Suppressor macrophage treated with lipopolysaccharide for 1 hour (primary cell): ENCODE measurements around the gene PRPF38A.
"Not testable (repeated sequence)": the region's sequence is repeated elsewhere in the genome, so short reads cannot be mapped to it uniquely, and the experiment has no call there.

Source experiments
- DNase-seq, 3 donors: peaks; one replicate each; pipeline ENCODE4 v3.0.0-alpha.2; 2020 to 2022

The PRPF38A gene, protein sequence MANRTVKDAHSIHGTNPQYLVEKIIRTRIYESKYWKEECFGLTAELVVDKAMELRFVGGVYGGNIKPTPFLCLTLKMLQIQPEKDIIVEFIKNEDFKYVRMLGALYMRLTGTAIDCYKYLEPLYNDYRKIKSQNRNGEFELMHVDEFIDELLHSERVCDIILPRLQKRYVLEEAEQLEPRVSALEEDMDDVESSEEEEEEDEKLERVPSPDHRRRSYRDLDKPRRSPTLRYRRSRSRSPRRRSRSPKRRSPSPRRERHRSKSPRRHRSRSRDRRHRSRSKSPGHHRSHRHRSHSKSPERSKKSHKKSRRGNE

DNA sequence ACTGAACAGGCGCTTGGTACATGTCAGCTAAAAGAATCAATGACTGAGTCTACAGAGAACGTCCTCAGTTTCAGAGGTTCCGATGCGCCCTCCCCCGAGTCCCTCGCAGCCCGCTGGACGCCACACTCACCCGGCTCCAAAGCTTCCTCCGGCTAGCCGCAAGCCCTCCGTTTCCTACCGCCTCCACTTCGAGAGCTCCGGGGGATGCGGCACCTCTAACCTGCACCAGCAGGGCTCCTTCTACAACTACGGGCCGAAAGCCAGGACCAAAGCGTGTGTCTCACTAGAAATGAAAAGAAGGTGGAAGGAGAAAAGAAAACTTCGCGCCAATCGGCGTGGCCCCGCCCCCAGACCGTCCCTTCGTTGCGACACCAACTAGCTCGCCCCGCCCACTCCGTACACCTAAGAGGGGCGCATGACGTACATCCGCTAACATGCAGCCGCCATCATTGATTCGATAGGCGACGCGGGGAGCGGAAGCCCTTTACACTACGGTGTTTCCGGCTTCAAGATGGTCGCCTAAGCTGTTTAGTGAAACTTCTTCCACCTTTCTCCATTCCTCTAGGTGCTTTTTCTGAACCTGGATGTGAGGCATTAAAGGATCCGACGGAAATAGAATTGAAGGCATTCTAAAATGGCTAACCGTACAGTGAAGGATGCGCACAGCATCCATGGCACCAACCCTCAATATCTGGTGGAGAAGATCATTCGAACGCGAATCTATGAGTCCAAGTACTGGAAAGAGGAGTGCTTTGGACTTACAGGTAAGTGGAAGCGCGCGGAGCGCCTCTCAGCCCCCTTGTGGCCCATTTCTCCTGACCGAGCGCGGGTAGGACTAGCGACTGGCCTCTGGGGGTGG lies at the start of gene PRPF38A, which contains the start of gene ORC1:
Gene PRPF38A, plus strand, starts transcription at position 487 of the 859 bp plus-strand sequence. Its CDS starts 148 bp downstream, at position 635.
Gene ORC1, minus strand, starts transcription at position 308 of the 859 bp plus-strand sequence. CDS start 2,200 bp downstream, outside the sequence.
- DNase-seq, result peak; percentile 99

DNA sequence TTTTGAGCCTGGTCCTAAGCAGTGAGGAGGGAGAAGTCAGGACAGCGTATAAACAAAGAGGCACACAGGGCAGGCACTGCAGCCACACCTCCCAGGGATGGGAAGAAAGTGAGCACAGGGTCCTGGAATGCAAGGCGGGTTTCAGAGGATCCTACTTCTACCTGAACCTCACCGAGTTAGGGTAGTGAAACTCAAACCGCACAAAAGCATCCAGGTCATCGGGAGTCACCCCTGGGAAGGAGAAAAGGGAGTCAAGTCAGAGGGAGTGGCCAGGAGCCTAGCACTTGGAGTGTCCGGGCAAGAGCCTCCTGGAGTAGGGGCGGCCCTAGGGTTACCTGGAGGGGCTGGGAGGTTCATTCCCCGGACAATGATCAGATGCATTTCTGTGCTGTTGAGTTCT lies 49.0 kb upstream of the PRPF38A start:
- no peak for DNase-seq

DNA sequence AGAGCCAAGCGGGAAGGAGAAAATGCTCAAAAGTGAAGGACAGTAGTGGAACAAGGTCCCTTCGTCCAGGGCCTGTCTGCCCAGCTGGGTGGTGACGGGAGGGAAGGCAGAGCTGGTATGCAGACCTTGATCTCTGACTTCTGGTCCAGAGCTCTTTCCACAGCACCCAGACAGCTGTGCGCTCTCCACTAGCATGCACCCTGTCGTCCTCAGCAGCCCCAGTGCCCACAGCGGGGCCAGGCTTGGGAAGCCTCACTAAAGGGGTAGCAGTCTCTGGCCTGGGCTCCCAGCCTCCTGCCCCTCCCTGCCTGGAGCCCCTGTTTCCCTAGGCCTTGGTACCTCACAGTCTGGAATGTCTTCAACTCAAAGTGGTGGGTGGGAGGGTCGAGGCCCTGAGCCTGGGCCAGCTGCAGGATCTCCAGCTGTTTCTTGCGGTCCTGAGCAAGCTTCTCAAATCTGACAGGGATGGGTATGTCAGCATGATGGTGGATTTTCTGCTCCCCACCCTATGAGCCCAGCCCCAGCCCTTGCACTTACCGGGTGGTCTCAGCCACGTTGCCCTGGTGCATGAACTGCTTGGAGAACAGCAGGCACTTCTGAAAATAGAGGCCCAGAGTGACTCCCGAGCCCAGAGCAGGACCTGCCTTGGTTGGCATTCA lies 48.4 kb upstream of the PRPF38A start:
- no peak for DNase-seq

DNA sequence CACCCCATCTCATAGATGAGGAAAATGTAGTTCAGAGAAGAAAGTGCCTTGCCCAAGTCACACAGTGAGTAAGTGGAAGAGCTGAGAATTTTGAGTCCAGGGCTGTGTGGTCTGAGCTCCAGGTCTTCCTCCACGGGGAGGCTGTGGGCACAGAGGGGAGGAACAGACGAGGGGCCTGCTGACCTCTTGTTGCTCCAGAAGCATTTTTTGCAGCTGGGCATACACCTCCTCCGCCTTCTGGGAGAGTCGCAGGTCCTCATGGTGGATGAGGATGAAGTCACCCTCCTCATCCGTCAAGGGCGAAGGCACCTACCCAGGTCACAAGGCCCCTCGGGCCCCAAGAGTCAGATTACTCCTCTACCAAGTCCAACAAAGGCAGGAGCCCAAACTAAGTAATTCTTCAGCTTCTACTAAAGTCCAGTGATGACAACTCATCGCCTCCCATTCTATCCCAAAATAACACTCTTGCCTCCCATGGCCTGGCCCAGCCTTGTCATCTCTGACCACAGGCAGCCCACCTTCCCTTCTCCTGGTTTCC lies 47.5 kb upstream of the PRPF38A start:
- no peak for DNase-seq

DNA sequence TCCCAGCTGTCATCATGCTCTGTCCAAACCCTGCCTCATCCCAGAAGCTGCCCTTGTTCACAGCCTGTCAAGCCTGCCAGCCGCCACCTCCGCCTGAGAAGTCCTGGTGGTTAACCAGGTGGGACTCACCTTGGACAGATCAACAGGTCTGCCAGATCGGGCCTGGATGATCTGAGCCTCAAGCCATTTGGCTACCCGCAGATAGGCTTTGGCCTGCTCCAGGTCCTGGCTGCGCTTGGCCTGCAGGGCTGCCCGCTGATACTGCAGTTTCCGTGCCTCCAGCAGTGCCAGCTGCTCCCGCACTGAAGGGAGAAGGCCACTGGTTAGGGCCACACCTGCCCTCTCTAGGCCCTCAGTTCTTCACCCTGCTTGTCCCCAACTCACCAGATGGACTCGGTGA lies 47.0 kb upstream of the PRPF38A start:
- DNase-seq, result no peak

DNA sequence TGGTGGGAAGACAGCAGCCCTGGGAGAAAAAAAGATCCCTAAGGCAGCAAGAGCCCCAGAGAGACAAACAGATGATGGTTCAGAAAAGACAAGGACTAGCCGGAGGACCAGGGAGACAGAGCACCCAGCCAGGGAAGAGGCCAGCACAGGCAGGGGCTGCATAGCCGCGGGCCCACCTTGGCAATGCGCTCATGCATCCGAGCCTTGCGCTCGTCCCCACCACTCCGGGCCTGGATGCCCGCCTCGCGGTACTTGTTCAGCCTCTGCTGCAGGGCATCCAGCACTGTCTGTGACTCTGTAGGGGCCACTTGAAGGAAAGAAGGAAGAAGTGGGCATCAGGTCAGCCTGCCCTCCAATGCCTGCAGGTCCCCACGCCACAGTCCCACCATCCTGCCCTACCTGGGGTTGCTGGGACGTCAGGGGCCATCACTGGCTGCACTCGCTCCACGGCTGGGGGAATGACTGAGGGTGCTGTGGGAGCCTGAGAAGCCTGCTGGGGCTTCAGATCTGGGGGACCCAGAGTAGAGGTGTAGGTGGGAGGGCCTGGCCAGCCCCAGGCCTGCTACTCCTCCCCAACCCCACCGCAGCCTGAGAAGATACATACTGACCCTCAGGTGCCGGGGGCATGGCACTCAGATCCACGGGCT lies 45.4 kb upstream of the PRPF38A start:
- no peak for DNase-seq

DNA sequence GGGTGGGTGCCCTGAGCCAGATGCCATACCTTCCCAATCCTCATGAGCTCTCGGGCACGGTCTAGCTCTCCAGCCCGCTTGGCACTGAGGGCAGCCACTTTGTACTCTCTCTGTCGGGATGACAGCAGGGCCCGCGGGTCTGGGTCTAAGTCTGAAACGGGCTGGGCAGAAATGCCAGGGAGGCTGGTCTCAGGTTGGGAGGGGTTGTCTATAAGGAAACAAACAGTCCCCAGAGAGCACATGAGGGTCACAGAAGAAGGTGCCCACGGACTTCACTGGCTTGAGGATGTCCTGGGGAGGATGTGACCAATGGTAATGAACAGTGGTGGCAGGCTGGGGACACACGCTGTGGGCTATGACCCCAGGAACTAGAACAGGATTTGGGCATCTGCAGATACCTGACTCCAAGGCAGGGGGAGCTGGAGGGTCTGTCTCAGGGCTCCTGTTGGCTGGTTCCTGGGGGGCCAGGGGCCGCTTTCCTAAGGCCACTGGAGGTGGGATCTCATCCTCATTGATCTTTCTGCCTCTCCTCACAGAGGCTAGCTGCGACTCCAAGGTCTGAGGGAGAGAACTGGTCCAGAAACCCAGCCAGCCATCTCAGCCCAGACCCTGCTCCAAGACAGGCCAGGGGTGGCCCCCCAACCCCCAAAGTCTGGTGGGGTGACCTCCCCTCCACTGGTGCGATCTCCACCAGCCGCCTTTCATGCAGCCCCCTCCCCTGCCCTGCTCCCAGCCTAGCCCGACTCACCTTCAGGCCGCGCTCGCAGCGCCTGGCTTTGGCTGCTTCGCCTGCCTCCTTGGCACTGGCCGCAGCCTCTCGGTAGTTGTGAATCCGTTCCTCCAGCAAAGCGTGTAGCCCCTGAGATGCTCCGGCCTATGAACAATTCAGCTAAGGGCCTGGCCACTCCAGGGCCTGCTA lies 44.5 kb upstream of the PRPF38A start:
- no peak for DNase-seq

DNA sequence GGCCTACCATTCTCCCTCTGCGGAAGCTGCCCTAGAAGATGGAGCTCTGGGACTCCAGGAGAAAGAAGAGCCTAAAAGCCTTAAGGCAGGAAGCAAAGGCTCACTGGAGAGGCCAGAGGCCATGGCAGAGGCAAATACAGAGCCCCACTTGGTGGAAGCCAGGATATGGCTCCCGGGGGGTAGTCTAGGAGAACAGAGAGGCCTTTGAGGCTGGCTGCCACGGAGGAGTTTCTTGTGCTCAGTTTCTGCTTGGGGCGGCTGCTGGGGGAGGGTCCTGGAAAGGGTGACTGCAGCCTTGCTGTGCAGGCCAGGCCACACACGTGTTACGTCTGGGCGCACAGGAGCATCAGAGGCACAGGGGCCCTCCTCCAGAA lies 43.8 kb upstream of the PRPF38A start:
- DNase-seq, result no peak

DNA sequence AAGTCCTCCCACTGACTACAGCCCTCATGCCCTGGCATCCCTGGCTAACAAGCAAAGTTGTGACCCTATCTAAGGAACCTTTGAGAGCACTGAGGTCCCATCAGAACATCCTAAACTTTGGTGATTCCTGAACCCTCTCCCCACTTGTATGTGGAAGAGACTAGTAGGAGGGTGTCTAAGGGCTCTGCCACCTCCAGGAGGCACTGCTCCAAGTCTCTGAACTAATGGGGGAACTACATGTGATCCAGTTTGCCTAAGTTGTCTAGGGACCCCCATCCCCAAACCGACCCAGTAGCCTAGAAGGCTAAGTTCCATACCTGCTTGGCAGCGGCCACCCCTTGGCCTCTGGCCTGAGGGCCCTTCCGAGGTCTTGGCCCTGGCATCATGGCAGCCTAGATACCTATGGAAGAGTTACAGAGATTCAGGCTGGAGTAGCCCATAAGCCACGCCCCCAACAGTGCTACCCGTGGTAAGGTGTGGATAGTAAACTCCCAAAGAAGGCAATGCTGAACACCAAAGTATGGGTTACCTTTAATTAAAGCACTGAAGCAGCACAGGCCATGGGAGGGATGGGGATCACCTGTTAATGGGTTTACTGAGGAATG lies 40.1 kb upstream of the PRPF38A start:
- peak in 1 of 3 donors; percentile 14 for DNase-seq

DNA sequence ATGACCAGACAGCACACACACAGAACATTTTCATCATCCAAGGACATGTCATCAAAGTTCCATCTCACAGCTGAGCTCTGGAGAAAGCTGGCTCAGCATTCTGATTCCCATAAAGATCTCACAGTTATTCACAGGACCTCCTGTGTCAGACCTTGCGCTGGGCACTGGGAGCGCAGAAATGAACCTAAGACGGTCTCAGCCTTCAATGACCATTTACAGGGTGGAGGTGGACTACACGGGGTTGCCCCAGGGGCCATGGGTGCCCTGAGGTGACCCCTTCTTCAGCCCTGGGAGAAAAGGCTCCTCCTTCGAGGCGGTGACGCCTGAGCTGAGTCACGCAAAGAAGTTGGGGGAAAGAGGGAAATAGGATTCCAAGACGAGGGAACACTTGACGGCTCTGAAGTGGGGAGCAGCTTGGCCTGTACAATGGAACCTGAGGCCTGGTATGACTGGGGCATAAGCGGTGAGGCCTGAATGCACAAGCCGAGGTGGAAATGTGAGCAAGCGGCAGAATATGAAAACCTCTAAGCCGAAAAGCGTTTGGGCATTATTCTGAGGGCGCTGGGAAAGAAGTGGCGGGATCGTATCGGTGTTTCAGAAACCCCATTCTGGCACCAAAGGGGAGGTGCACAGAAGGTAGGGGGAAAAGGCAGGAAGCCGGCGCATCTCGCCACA lies 39.2 kb upstream of the PRPF38A start:
- peak; percentile 87 to 90 (median 89) for DNase-seq

DNA sequence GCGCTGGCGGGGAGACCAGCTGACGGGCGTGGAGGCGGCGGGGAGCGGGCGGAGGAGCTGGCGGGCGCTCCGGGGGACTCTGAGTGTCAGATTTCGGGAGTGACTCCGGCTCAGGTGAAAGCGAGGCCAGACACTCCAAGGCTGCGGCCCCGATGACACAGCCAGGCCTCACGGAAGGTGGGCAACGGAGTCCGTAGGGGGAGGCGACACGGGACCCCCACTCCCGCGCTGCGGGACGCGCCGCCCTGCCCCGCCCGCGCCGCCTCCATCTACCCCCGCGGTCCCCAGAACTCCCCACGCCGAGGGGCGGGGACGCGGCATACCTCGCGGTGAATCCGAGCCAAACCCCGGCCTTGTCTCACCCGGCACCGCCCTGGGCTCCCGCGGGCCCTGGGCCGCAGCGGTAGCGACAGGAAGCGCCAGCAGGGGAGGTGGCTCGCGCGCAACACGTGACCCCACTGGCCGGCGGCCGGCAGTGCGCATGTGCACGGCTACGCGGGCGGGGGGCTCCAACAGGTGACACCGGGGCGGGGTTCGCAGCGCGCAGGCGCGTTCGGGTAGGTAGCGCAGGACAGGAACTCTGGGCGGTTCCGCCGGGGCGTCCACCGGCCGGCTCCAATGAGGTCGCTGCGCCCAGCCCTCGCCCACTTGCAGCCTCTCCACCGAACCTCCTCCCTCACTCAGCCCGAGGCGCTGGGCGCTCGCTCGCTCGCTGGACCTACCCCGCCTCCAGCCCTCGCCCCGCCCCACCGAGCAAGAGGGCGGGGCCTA lies 38.5 kb upstream of the PRPF38A start, which contains the start of gene CC2D1B:
Gene CC2D1B, minus strand, starts transcription at position 460 of the 771 bp plus-strand sequence. CDS start 1,585 bp downstream, outside the sequence.
- peak; percentile 97 to 98 (median 98) for DNase-seq

DNA sequence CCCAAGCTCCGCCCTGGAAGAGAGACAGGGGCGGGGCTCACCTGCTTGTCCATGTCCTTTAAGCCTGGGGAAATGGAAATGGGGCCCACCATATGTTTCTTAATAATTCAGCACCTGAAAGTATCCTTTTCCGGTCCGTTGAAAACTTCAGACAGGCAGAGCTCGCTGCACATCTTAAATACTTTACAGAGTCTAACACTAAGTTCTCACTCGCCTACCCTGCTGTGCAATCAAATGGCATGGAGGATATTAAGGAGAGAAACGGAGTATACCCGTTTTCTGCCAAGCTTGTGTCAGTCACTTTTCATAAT lies 37.9 kb upstream of the PRPF38A start:
- DNase-seq, result no peak

DNA sequence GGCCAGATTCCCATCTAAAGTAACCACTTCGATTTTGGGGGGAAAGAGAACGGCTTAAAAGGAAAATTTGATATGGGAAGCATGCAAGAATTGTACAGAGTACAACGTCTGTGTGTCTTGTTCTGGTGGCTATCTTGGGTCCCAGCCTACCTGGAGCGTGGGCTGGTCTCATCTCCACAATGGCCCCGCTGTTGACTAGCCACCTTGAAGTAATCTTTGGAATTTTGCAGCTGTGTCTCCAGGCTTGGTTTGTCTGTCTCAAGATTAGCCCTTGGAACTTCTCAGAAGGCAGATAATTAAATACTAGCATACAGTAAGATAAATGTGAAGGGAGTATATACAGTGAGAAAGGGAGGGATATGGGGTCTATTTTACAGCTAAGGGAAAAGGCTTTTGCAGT lies 37.1 kb upstream of the PRPF38A start:
- DNase-seq, result no peak

DNA sequence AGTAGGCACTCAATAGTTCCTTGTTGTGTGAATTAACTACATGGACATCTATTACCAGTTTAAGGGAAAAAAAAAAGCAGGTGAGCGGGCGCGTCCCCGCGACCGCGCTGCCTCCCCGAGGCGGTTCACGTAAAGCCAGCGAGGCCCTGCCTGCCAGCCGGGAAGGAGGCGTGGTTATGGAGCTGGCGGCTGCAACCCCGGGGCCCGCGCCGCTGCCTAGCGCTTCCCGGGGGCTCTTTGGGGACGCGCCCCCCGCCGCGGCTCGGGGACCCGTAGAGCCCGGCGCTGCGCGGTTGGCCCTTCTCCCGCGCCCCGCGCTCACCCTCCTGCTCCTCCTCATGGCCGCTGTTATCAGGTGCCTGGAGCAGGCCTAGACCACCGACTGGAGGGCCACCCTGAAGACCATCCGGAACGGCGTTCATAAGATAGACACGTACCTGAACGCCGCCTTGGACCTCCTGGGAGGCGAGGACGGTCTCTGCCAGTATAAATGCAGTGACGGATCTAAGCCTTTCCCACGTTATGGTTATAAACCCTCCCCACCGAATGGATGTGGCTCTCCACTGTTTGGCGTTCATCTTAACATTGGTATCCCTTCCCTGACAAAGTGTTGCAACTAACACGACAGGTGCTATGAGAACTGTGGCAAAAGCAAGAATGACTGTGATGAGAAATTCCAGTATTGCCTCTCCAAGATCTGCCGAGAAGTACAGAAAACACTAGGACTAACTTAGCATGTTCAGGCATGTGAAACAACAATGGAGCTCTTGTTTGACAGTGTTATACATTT lies 35.8 kb upstream of the PRPF38A start:
- peak in 2 of 3 donors; percentile 33 to 56 for DNase-seq

DNA sequence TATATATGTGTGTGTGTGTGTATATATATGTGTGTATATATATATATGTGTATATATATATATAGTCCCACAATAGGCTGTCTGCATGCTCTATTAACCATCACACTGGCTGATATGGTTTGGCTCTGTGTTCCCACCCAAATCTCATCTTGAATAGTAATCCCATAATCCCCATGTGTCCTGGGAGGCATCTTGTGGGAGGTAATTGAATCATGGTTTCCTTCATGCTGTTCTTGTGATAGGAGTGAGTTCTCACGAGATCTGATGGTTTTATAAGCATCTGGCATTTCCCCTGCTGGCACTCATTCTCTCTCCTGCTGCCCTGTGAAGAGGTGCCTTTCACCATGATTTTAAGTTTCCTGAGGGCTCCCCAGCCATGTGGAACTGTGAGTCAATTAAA lies 34.6 kb upstream of the PRPF38A start:
- not testable (repeated sequence) for DNase-seq

DNA sequence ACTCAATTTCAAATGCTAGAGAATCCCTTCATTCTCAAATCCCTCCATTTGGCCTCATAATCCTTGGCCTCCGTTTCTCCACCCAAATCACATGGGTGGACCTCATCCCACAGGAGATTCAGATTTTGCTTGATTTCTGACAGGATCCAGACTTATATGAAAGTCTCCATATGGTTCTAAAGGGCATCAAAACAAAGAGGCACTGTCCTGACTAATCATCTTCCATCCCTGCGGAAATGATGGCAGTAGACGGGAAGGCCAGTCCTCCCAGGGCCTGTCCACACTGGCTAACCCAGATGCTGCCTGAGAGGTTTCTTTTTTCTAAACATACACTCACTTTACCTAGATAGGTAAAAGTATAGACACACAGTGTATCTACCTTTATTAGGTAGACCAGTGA lies 19.0 kb upstream of the PRPF38A start:
- no peak for DNase-seq

DNA sequence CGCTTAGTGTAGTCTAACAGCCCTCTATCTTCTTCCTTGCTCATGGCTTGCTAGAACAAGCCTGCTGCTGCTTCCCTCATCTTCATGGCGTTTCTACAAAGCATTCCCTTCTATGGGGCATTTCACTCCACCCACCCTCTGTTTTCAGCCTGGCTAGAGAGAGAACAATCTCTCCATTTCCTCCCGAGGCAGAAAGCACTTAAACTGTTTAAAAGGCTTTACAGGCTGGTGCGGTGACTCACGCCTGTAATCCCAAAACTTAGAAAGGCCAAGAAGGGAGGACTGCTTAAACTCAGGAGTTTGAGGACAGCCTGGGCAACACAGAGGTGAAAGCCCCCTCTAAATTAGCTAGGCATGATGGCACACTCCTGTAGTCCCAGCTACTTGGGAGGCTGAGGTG lies 17.9 kb upstream of the PRPF38A start:
- DNase-seq, result no peak

DNA sequence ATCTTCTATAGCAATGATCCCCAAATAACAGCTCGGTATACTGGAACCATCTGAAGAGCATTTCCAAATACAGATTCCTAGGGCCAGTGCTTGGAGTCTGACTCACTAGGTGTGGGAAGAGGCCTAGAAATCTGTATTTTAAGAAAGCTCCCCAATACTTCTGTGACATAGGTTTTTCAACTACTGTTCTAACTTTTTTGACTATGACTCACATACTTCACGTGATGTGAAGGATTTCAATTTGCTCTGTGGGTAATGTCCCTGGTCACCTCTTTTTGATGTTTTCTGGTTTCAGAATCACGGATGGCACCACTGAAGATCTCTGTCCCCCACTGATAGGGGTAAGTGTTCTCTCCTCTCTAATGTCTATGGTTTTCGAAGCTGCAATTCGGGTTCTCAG lies 11.2 kb upstream of the PRPF38A start:
- peak in 1 of 3 donors; percentile 8 for DNase-seq

DNA sequence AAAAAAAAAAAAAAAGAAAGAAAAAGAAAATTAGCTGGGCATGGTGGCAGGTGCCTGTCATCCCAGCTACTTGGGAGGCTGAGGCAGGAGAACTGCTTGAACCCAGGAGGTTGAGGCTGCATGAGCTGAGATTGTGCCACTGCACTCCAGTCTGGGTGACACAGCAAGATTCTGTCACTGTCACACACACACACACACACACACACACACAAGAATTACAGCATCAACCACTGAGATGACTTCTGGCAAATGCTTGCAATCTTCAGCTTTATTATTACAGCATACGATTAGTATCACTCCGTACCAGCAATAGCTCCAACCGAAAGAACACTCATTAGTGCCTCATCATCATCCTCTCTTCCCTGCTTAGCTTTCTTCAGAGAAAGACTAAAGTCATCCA lies 4.8 kb upstream of the PRPF38A start:
- DNase-seq, result no peak
